Measurements from ENCODE around the gene ARHGAP12.
A peak's percentile ranks its signal among the peaks of the same experiment; 100 is the strongest.
"Not testable (repeated sequence)": the region's sequence is repeated elsewhere in the genome, so short reads cannot be mapped to it uniquely, and the experiment has no call there.

ARHGAP12 gene

GRCh38 chr10:31816318-31816717 lies 112.3 kb downstream of the ARHGAP12 start:
- DNase-seq: no peak

DNA sequence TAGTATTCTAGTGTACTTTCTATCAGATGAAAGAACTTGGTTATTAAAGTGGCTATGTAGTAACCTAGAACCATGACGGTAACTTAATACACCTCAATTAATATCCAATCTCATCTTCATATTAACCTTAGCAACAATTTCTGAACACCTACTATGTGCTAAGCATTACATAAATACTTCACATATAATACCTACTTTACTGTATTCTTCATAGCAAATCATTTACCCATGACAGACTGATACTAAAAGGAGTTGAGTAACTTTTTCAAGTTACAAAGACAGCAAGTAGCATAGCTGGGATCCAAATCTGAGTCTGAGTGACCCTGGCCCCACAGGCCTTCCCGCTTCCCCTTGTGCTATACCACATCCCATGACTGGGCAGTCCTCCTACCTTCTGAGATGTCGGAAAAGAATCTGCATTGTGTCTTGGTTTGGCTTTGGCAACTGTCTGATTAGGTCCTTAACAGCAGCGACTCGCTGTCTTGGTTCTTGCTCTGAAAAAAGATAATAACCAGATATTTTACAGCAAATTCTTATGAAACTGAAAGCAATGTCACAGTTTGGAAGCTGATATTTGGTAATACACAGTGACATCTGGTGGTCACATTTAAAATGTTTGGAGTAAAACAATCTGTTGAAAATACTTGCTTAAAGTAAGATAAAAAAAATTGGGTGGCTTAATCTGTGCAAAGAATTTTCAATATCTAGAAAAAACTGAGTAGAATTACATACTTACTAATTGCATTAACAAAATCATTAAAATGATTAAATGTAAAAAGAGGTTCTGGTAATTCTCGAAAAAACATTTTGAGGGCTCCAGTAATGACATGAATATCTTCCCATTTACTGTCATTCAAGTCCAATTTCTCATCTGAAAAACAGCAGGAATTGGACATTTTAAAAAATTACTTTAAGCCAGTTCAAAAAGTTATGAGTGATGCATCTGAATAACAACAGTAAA lies 120.1 kb downstream of the ARHGAP12 start:
- peak; percentile 17 for DNase-seq

GRCh38 chr10:31804352-31804810 lies 124.2 kb downstream of the ARHGAP12 start:
- no peak for DNase-seq

- DNase-seq: no peak
Measured at GRCh38 chr10:31803606-31804351, 124.9 kb downstream of the ARHGAP12 start.

GRCh38 chr10:31799181-31799580 lies 129.4 kb downstream of the ARHGAP12 start:
- DNase-seq: no peak

- no peak for DNase-seq
Measured at GRCh38 chr10:31792745-31793144, 135.9 kb downstream of the ARHGAP12 start.

DNA sequence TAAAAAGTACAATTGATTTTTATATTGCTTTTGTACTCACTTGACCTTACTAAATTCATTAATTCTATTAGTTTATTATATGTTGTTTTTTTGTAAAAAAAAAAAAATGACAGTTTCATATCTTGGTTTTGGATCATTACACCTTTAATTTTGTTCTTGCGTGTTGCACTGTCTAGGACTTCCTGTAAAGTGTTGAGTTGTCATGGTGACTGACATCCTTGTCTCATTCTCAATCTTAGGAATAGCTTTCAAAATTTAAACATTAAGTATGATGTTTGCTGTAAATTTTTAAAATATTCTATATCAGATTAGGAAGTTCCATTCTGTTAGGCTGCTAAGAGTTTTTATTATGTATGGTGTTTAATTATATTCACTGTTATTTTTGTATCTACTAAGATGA lies 139.1 kb downstream of the ARHGAP12 start:
- no peak for DNase-seq

DNA sequence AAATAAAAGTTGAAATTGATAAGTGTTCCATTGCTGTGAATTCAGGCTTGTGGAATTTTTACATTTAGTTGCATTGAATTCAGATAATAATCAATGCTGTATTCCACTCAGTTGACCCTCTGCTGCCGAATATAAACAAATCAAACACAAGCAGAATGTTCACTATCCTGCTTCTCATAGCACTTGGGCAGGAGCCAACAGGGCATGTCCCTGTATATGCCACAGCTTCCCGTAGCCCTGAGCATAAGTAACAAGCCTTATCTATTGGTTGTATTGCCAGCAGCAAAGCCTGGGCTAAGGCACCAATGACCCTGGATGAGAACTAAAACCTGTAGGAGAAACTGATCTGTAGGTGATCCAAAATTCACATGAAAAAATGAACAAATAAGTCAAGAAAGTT lies 145.9 kb downstream of the ARHGAP12 start:
- no peak for DNase-seq

- DNase-seq: no peak
Measured at GRCh38 chr10:31780717-31781116, 147.9 kb downstream of the ARHGAP12 start.

GRCh38 chr10:31778627-31779026 lies 150.0 kb downstream of the ARHGAP12 start:
- no peak for DNase-seq

- no peak for DNase-seq
Measured at GRCh38 chr10:31776159-31776558, 152.5 kb downstream of the ARHGAP12 start.

DNA sequence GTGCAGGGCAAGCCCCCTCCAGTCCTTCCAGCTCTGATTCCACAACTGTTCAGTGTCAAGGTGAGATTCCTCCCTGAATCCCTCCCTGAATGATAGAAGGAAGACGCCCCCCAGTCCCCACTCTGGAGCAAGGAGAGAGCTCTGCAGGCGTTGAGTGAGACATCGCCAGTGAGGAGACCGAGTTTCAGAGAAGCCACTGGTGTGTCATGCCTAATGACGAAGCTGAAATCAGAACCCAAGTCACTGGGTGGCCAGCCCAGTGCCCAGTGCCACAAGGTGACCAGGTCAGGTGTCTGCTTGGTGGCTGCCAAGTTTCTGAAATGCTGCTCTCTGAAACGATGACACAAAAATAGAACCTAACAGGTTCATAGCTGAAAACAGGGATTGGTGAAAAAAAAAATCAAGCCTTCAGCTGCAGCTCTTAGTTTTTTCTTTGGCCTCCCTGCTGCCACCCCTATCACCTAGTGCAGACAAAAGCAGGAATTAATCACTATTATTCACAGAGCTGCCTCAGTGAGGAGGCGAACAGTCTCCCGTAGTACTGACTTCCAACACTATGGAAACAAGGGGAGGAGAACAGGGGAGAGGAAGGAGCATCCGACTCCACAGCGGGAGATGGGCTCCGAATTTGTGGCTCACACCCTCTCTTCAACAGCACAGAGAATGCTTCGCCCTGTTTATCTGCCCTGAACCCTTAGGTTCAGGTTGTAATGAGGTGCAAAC lies 153.5 kb downstream of the ARHGAP12 start:
- DNase-seq: no peak

DNA sequence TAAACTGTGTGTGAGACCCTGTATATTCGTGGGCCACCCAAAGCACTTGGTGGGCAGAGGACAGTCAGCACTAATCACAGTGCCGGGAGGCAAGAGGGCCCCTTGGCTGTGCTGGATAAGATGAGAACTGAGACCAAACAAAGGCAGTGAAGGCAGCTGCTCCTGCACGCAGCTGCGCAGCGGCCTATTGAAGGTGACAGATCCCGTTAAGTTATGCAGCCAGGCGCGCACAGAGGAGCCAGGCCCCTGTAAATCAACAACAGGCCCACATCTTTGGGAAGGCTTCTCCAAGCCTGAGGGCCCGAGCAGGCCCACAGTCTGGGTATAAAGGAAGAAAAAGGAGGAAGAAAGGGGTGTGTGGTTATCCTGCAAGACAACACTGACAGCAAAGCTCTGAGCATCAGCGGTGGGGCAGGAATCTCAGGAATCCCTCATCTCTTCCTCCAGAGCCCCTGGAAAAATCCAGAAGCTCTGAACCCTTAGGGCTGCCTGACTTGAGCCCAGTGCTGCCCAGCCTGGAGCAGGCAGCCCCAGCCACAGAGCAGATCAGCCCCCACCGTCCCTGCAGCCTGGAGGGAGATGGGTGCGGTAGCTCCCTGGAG lies 154.2 kb downstream of the ARHGAP12 start:
- DNase-seq: no peak

DNA sequence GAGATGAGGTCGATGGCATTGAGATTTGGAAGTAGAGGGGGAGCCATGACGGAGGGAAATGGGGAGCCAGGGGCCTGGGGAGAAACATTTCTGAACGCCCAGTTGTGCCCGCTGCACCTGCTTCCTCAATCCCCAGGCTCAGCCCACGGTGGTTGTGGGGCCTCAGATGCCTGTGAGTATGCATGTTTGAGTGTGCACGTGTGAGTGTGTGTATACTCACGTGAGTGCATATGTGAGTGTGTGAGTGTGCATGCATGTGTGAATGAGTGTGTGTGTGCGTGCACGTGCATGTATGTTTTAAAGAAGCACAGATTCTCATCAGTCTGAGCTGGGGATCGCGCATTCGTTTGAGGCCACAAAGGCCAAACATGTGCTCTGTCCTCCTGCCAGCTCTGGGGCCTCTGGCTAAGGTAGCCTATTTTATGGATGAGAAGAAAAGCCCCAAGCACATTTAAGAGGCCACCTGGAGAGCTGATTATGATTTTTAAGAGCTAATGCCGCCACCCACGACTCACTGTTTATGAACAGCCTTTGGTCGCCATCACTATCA lies 154.8 kb downstream of the ARHGAP12 start:
- no peak for DNase-seq

DNA sequence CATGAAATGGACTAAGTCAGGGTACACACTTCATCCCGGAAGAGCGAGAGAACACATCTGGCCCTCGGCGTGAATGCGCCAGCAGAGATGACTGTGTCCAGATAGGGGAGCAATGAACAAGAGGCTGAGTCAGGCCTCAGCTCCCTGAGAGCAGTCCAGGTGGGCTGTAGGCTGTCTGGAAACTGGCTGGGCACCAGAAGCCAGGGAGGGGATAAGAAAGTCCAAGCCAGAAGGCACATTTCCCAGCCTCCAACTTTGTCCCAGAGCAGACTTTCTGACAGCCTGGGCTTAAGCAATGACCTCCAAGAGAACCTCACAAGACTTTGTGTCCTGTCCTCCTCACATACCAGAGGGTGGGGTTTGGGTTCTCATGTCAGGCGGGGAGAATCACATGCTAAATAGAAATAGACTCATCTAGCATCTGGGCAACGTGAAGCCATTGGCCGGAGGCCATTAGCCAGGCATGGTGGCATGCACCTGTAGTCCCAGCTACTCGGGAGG lies 157.2 kb downstream of the ARHGAP12 start:
- DNase-seq: no peak

DNA sequence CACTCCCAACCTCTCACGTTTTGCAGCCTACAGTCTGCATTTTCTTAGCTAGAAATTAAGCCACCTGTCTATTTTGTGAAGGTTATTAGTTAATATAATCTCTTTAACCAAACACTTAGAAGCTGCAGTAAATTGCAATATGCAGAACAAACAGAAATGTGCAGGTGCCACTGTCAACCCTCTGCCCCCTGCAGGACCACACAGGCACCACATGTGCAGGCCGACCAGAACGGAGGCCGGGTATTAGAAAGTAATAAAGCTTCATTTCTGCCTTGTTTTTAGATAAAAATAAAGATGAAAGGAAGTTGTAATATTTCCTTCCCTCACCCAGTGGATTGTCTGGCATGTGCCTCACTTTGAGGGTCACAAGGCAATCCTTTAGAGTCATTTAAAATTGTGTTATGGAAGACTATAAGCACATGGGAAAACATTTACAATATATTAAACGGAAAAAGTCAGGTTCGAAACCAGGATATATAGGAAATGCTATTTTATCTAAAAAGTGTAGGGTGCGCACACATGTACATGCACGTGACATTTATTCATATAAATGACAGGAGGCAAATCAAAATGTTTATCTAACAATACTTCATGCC lies 158.2 kb downstream of the ARHGAP12 start:
- peak; percentile 43 for DNase-seq

DNA sequence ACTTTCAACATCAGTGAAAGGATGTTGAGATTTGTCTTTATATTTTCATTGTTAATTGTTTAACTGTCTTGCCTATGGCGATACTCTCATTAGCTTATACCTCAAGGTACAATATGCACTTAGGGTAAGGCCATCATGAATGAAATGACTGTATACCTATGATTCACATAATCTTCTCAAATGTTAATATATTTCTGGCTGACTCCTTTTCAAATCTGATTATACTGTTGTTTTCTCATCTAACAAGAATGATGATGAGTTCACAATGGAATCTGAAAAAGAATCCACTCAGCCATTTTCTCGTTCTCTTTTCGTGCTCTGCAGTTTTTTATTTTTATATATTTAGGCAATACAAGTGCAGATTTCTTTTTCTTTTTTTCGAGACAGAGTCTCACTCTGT lies 159.1 kb downstream of the ARHGAP12 start:
- DNase-seq: no peak

GRCh38 chr10:31768935-31769334 lies 159.7 kb downstream of the ARHGAP12 start:
- not testable (repeated sequence) for DNase-seq

DNA sequence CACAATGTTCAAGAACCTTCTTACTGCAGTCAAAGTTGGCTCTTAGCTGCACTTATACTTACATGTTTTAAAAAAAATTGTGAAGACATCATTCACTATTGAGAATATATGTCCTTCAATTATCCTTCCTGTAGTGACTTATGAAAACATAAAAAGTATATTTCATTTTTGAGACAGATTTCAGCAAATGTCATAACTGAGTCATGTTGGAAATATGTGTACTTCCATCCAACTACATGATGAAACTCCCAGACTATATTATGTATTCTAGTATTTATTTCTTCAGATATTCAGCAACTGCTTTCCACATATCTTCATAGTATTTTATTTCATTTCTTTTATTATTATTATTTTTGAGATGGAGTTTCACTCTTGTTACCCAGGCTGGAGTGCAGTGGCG lies 160.2 kb downstream of the ARHGAP12 start:
- DNase-seq: no peak

- DNase-seq: no peak
Measured at GRCh38 chr10:31765541-31765940, 163.1 kb downstream of the ARHGAP12 start.

GRCh38 chr10:31762316-31762715 lies 166.3 kb downstream of the ARHGAP12 start:
- no peak for DNase-seq

- no peak for DNase-seq
Measured at GRCh38 chr10:31761156-31761555, 167.5 kb downstream of the ARHGAP12 start.

Data from KG1 (cell line).